Measurements from ENCODE around the gene FCHO2. TPM values are rescaled to one million over a fixed set of nuclear protein-coding genes. Genes with fewer than 3 reads are reported as not detected.
"Not testable (repeated sequence)": the region's sequence is repeated elsewhere in the genome, so short reads cannot be mapped to it uniquely, and the experiment has no call there.

The FCHO2 gene
- total RNA-seq, 6 experiments from 2014 or later, result 11.7 to 22.8 (median 14.8) TPM

DNA sequence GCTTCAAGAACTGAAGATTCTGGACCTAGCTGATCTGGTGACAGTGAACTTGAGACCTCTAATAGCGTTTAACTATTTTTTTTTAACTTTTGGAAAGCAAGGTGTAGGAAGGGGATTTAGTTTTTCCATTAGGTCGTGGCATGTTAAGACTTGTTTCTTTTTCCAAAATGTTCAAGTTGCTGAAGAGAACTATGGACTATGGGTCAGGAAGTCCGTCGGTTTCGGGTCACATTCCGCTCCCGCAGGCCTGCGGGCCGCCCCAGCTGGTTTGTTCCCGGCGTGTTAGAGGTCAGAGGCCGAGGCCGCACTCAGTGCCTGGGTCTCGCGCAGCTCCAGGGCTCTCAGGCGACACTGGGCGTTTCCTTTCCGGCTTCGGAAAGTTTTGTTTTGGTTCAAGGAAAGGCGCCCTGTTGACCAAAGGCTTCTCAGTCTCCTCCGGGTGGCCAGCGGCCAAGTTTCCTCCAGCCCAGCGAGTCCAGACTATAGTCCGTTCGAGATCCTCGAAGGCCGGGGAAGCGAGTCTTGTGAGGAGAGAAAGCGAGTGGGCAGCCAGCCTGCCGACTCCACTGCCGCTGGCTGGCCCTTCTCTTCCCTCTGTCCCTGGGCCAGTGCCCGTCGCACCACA, 586 bp upstream of the FCHO2 start:
- peak; percentile 74 to 86 (median 82) for ATAC-seq
- no peaks in the 10 kb centered on the region for H3K9me3 ChIP-seq
- intact Hi-C loops (cut with DNase I), result no loop called here
- peak overlapping the region; percentile 76 to 80 (median 76) for H3K4me3 ChIP-seq
- 1% methylated on average over 27 of the region's 33 CpGs for WGBS (ENCODE audit: insufficient coverage, low coverage, low lambda C conversion rate, missing lambda C conversion rate)
- H3K27me3 ChIP-seq, result no peaks in the 10 kb centered on the region
- peak overlapping the region; percentile 92 to 97 (median 94) for H3K27ac ChIP-seq
- H3K36me3 ChIP-seq, result no peaks in the 10 kb centered on the region
- TF ChIP-seq, protein P1, sequence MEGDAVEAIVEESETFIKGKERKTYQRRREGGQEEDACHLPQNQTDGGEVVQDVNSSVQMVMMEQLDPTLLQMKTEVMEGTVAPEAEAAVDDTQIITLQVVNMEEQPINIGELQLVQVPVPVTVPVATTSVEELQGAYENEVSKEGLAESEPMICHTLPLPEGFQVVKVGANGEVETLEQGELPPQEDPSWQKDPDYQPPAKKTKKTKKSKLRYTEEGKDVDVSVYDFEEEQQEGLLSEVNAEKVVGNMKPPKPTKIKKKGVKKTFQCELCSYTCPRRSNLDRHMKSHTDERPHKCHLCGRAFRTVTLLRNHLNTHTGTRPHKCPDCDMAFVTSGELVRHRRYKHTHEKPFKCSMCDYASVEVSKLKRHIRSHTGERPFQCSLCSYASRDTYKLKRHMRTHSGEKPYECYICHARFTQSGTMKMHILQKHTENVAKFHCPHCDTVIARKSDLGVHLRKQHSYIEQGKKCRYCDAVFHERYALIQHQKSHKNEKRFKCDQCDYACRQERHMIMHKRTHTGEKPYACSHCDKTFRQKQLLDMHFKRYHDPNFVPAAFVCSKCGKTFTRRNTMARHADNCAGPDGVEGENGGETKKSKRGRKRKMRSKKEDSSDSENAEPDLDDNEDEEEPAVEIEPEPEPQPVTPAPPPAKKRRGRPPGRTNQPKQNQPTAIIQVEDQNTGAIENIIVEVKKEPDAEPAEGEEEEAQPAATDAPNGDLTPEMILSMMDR (IDR thresholded peaks at IDR 0.05), result no peak
- no peak for TF ChIP-seq POLR2A (IDR thresholded peaks at IDR 0.05)
- H3K4me1 ChIP-seq, result peaks cover 0 to 14% (median 0%) of the 10 kb centered on the region in 4 donors
- peak; percentile 80 to 90 (median 88) for DNase-seq

DNA sequence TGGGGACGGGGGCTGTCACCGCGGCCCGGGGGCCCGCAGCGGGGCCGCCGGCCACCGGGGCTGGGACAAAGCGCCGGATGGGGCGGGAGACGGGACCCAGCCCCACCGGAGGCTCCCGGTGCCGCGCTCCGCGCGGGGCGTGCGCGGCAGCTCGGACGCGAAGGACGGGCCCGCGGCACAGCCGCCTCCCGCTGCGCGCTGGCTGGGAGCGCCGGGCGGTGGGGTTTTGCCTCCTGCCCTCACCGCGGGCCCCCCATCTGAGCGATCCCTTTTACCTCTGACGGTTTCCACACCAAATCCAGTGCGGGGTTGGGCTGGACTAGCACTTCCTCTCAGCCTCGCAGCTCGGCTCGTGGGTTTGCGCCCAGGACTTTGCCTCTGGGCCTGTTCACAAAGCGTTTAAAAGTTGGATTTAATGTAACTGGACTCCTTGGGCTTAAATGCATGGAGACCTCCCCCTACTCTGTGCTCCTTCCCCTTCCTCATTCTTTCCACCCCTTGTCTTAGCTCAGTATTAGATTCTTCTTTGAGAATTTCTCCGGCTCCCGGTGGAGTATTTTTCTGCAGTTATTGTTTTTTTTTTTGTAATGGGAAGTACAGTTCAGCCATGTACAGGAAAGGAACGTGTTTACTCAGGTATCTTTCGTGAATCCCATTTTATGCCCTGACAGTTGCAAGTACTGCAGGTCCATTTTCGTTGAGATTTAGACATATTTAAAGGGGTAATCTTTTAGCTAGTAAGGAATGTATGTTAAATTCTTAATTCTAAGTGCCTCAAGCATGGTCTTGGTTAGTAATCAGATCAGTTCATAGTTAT, 691 bp downstream of the FCHO2 start:
- intact Hi-C loops (cut with DNase I), result no loop called here
- Histone ChIP-seq H3K4me3 (peak overlapping the region; percentile 76 to 80 (median 76)), H3K9me3 (no peaks in the 10 kb centered on the region), H3K27ac (peak overlapping the region; percentile 92 to 97 (median 94)), H3K4me1 (peaks cover 0 to 14% (median 0%) of the 10 kb centered on the region in 4 donors), H3K36me3 (no peaks in the 10 kb centered on the region), H3K27me3 (no peaks in the 10 kb centered on the region)
- ATAC-seq (peak; percentile 40 to 59 (median 44)), DNase-seq (peak; percentile 66 to 79 (median 74))
- WGBS (ENCODE audit: insufficient coverage, low coverage, low lambda C conversion rate, missing lambda C conversion rate), result 1% methylated on average over 12 of the region's 51 CpGs
- TF ChIP-seq, protein P1 (IDR thresholded peaks at IDR 0.05), result no peak
- no peak for TF ChIP-seq POLR2A (IDR thresholded peaks at IDR 0.05)

DNA sequence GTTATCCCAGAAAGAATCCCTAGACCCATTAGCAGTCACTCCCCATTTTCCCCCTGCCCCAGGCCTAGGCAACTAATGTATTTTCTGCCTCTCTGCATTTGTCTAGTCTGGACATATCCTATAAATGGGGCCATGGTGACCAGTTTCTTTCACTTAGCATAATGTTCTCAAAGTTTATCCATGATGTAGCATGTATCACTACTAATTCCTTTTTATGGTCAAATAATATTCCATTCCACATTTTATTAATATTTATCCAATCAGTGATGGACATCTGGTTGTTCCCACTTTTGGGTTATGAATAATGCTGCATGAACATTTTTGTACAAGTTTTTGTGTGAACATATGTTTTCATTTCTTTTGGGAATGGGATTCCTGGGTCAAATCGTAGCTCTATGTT, 1.5 kb downstream of the FCHO2 start:
- H3K4me1 ChIP-seq, result peaks cover 0 to 14% (median 0%) of the 10 kb centered on the region in 4 donors
- no peak for TF ChIP-seq POLR2A (IDR thresholded peaks at IDR 0.05)
- TF ChIP-seq, protein P1 (IDR thresholded peaks at IDR 0.05), result no peak
- DNase-seq, result no peak
- 80% methylated on average over 1 of the region's 1 CpG for WGBS (ENCODE audit: insufficient coverage, low coverage, low lambda C conversion rate, missing lambda C conversion rate)
- no peaks in the 10 kb centered on the region for H3K27me3 ChIP-seq
- no peaks in the 10 kb centered on the region for H3K36me3 ChIP-seq
- intact Hi-C loops (cut with DNase I), result no loop called here
- peak overlapping the region in 2 of 3 donors; percentile 92 to 97 for H3K27ac ChIP-seq
- H3K9me3 ChIP-seq, result no peaks in the 10 kb centered on the region
- peak overlapping the region; percentile 76 to 80 (median 76) for H3K4me3 ChIP-seq
- no peak for ATAC-seq

DNA sequence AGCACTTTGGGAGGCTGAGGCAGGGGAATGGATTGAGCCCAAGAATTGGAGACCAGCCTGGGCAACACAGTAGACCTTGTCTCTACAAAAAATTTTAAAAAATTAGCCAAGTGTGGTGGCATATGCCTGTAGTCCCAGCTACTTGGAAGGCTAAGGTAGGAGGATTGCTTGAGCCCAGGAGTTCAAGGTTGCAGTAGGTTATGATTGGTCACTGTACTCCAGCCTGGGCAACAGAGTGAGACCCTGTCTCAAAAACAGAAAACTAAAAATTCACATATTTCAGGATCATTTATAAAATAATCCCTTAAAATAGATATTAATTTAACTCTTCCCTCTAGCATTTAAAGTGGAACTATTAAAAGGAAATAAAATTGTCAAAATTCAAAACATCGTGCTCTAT, 3.4 kb downstream of the FCHO2 start:
- no peak for TF ChIP-seq POLR2A (IDR thresholded peaks at IDR 0.05)
- TF ChIP-seq, protein P1 (IDR thresholded peaks at IDR 0.05), result no peak
- no peaks in the 10 kb centered on the region for H3K36me3 ChIP-seq
- no peak for DNase-seq
- H3K4me1 ChIP-seq, result peaks cover 0 to 14% (median 0%) of the 10 kb centered on the region in 4 donors
- 94% methylated on average over 1 of the region's 1 CpG for WGBS (ENCODE audit: insufficient coverage, low coverage, low lambda C conversion rate, missing lambda C conversion rate)
- H3K27ac ChIP-seq, result no peak overlapping the region
- H3K27me3 ChIP-seq, result no peaks in the 10 kb centered on the region
- no peak for ATAC-seq
- no peaks in the 10 kb centered on the region for H3K9me3 ChIP-seq
- intact Hi-C loops (cut with DNase I), result no loop called here
- no peak overlapping the region for H3K4me3 ChIP-seq

DNA sequence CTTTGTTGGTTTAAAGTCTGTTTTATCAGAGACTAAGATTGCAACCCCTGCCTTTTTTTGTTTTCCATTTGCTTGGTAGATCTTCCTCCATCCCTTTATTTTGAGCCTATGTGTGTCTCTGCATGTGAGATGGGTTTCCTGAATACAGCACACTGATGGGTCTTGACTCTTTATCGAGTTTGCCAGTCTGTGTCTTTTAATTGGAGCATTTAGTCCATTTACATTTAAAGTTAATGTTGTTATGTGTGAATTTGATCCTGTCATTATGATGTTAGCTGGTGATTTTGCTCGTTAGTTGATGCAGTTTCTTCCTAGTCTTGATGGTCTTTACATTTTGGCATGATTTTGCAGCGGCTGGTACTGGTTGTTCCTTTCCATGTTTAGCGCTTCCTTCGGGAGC, 18.6 kb downstream of the FCHO2 start:
- H3K27me3 ChIP-seq; DNase-seq; H3K36me3 ChIP-seq; ATAC-seq; H3K4me3 ChIP-seq; intact Hi-C loops (cut with DNase I); H3K4me1 ChIP-seq; H3K27ac ChIP-seq; H3K9me3 ChIP-seq: not testable (repeated sequence)
- WGBS (ENCODE audit: insufficient coverage, low coverage, low lambda C conversion rate, missing lambda C conversion rate), result 100% methylated on average over 1 of the region's 5 CpGs

DNA sequence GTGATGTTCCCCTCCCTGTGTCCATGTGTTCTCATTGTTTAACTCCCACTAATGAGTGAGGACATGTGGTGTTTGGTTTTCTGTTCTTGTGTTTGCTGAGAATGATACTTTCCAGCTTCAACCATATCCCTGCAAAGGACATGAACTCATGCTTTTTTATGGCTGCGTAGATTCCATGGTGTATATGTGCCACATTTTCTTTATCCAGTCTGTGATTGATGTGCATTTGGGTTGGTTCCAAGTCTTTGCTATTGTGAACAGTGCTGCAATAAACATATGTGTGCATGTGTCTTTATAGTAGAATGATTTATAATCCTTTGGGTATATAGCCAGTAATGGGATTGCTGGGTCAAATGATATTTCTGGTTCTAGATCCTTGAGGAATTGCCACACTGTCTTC, 21.0 kb downstream of the FCHO2 start:
- DNase-seq; H3K27ac ChIP-seq; H3K9me3 ChIP-seq; H3K27me3 ChIP-seq; ATAC-seq; intact Hi-C loops (cut with DNase I); H3K4me1 ChIP-seq; H3K4me3 ChIP-seq; H3K36me3 ChIP-seq: not testable (repeated sequence)
- 100% methylated on average over 1 of the region's 1 CpG for WGBS (ENCODE audit: insufficient coverage, low coverage, low lambda C conversion rate, missing lambda C conversion rate)
